NCI-H2171 treated with DMSO at 0.1 percent for 48 hours (cell line): ENCODE results near the gene SLAMF8.

Source experiments
- DNase-seq: peaks from one replicate; lab custom pipeline; 2025; lab: John Stamatoyannopoulos, UW

Gene SLAMF8

DNA sequence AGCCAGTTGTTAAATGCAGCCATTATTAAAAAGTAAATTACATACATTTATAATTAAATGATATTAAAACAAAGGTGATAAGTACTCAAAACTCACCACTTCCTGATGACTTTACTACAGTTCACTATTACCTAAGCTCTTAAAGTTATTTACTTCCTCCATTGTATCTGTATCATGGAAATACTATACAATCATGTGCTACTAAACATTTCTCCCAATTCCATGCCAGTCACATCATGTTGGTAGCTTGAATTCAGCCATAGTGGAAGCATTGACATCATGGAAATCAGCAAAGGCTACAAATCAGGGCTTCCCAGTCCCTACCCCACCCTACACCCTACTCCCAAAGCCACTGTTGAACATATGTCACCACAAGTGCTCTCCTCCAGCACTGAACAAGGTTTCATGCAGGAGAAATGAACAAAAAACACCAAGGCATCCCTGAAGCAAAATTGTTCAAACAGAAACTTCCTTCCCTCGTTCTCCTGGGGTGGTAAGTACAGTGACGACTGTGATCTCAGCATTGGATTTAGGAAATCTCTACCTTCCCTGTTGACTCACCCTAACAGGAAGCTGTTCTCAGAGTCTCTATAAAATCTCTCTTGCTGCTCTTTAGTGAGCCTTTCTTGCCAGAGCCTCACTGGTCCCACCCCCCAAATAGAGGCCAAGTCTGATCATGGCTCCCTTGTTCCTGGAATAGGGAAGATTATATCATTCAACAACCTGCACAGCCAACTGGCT is 23.1 kb downstream of the SLAMF8 start:
- no peak for DNase-seq

DNA sequence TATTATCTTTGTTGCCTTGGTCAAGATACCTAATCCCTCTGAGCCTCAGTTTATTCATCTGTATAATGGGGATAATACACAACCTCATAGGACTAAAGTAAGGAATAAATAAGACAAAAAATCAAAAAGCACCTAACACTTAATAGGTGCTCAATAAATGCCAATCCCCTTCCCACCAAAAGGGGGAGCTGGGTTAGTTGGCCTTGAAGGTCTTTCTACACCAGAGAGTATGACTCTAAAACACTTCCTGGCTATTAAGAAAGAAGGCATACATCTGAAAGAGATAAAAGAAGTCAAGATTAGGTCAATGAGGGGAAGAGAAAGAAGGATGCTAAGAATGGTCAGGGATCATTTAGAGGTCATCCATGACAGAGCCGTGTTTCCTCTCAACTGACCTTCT is 24.7 kb downstream of the SLAMF8 start:
- DNase-seq: no peak

DNA sequence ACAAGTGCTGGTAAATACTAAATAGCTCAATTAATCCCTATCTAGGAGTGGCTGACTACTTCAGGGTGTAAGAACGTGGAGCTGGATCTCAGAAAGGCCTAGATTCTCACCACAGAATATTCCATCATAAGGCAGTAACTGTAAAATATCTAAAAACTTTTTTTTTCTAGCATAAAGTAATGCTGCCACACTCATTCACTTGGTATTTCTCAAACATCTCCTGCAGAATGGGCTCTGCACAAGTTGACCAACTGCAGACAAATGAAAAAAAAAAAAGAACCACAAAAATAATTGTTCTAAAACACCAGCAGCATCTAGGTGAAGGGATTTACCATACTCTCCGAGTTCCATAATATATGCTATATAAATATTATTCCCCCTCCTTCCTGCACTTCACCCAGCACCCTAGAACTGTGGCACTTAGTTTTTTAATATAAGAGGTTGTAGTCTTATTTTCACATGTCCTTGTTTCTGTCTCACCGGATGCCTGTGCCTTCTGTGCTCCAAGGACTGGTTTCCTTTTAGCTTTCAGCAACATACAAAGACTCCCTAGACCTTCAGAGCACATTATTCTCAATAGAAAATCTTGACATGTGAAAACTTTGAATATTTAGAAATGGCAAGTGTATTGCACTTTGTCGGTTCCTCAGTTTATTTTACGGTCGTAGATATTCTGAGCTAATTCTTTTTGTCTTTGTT is 26.9 kb downstream of the SLAMF8 start:
- no peak for DNase-seq

DNA sequence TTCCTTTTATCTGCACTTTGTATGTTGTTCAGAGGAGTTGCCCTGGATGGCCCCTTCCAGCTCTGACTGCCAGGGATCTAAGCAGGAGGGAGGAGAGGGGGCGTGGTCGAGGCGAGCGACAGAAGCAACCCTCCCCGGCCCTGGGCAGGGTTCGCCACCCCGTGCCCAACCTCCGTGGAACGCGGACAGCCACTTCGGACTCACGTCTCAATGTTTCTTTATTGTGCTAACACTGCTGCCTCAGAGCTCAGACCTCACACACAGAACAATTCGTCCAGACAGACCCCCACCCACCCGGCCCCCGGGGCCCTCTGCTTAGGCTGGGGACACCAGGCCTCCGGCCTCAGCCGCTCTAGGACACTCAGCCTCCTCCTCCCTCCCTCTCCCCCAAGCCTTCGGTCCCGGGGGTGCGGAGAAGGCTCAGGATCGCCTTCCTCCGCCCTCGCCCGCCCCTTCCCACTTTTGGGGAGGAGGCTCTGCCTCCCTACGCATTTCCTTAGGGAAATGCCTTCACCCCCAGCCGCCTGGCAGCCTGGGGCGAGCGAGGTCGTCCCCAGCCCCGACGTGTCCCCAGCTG is 27.5 kb downstream of the SLAMF8 start:
- DNase-seq: peak; percentile 29

DNA sequence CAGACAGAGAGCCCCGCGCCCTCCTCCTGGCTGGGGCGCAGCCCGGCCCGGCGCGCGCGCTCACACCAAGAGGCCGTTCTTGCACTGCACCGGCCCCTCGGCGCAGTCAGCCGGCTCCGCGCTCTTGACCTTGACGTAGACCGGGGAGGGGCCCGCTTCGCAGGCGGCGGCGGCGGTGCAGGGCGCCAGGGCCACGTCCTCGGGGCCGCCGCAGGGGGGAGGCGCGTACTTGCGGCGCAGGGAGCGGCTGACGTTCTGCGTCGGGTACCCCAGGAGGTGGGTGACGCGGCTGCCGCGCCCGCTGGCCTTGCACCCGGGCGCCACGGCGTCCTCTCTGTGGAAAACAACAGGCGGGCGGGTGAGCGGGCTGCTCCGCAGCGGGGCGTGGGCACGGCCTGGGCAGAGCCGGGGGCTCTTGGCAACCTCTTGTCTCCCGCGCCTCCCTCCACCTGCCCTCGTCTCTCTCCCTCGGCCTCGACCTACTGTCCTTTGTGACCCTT is 28.1 kb downstream of the SLAMF8 start:
- DNase-seq: peak; percentile 74

DNA sequence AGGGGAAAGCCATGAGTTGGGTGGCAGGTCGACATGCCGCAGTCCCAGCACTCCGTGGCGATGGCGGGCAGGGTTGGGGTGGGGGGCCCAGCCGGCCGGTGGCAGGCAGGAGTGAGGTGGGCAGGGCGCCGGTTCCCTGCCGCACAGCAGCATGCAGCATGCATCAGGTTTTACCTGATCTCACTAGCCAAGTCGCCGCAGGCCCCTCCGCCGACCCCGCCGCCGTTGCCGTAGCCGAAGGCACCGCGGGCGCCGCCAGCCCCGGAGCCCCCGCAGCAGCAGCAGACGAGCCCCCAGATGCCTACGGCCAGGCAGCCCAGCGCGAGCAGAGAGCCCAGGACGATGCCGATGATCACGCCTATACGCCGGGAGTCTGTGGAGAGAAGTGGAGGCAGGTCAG is 29.0 kb downstream of the SLAMF8 start:
- DNase-seq: no peak

DNA sequence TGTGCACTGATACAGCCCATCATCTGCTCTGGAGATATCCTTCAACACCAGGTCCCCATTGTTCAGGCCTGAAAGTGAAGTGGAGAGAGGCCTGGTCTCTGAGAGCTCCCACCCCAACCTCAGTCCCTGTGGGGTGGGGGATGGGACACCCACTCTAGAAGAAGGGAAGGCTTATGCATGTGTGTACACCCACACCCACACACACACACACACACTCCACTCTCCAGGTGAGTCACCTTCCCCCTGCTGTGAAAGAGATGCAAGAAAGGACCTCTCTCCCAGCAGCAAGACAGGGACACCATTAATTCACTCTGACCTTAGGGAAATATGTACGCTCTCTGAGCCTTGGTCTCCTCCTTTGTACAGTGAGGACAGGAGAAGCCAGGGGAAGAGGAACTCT is 29.9 kb downstream of the SLAMF8 start:
- no peak for DNase-seq

DNA sequence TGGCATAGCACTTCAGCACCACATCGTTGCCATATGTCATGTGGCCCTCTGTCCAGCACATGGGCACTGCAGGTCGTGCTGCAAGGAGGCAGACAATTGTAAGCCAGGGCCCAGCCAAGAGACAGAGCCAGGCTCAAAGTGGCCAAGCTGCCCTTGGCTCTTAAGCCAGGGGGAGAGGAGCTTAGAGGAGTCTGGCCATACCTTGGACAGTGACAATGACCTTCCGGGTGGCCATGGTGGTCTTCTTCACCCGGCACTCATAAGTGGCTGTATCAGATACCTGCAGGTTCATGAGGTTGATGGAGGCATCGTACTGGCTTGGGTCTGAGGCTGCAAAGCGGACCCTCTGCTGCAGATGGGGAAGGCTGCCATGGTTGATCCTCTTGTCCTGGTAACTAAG is 31.2 kb downstream of the SLAMF8 start:
- no peak for DNase-seq

DNA sequence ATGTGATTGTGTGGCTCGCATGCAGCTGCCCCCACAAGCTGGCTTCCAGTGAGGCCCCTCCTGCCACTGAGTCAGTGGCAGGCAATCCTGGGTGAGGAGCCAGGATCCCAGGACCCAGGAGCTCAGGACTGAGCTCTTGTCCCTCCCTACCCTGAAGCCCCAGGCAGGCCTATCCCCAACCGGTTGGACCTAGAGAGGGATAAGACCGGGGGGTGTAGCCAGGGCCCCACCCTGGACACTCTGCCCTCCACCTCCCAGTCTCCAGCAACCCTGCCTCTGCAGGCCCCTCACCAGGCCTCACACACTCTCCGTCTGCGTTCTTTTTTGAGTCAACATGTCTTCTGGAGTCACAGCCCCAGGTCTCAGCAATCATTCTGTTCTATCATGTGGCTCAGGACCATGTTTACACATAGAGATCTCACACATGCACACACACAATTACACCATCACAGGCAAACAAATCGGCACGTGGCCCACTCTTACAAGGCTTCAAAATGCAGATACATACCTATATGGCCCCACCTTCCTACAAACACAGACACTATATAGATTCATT is 33.2 kb downstream of the SLAMF8 start:
- DNase-seq: no peak

DNA sequence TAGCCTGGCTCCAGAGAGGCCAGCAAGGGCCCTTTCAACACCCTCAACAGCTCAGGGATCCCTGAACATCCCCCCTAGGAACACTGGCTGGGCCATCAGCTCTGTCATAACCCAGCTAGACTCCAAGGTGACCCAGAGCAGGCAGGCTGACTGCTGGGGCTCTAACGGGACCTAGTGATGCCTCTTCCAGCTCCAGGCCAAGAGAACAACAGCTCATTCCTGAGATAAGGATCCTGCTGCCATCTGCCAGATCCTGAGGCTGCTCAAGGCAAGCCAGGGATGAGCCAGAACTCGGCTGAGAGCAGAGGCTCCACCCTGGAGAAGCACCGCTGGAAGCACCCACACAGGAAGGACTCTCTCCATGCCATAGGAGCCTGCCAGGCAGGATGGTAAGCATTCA is 33.8 kb downstream of the SLAMF8 start:
- DNase-seq: peak; percentile 45

DNA sequence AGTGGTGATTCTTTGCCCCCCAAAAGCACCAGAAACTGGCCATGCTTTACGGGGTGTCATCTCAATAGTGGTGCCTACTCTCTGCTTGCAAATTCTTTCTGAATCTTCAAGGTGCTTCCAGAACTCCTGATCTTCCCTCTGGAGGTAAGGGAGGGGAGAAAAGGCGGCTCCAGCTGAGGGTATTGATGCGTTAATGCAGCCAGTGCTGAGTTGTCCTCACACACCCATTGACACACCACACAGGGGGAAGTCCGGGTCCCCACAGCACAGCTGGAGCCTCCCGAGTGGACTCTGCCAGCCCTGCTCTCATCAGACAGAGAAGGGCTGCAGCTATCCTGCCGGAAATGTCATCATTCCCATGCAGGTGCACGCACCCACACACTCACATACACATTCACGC is 34.5 kb downstream of the SLAMF8 start:
- DNase-seq: no peak

DNA sequence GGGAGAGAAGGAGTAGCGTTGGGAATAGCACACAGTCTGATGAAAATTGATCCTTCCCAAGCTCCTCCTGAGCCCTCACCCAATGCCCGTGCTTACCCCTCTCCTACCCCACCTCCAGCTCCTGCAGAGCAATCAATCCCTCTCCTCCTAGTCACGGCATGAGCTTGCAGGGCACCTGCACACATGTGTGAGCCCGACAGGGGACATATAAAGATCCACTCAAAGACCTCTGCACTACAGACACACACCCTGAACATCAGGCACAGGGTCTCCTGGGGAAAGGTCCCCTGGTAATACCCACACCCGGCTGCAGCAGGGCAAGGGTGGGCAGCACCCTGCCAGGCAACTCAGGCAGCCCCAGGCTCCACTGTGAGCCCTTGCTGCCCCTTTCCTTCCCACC is 35.4 kb downstream of the SLAMF8 start:
- DNase-seq: peak; percentile 8

DNA sequence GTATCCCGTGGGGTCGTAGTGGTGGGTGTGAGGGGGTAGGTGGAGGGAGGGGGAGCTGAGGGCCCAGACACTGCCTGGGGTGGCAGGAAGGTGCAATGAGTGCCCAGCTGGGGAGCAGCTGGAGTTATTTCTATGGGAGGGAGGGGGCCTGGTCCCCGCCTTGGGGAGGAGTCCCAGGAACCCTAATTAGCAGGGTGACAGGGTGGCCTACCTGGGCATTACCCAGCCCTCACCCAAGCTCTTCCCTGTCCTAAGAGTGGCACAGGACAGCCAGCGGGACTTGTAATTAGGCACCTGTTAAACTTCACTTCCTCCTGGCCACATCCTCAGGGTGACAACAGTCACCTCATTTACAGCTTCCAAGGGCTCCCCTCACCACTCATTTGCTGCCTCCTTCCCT is 35.9 kb downstream of the SLAMF8 start, which contains the start of gene VSIG8:
TSS of gene VSIG8 (minus strand) at position 101 of the 400 bp plus-strand sequence. CDS start 136 bp downstream, outside the sequence.
- no peak for DNase-seq

DNA sequence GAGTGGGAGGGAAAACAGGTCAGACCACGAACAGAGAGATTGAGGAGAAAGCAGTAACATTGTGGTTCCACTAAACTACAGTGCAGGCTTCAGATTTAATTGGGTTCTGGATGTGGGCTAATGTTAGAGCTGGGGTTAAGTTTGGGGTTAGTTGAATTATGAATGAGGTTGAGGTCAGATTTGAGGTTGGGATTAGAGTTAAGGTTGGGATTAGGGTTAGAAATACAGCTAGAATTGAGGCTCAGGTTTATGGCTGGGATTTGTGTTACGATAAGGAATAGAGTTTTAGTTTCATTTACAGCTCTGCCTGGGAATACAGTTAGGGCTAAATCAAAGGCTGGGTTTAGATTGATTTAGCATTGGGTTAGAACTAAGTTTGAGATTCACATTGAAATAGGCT is 37.6 kb downstream of the SLAMF8 start:
- DNase-seq: no peak

DNA sequence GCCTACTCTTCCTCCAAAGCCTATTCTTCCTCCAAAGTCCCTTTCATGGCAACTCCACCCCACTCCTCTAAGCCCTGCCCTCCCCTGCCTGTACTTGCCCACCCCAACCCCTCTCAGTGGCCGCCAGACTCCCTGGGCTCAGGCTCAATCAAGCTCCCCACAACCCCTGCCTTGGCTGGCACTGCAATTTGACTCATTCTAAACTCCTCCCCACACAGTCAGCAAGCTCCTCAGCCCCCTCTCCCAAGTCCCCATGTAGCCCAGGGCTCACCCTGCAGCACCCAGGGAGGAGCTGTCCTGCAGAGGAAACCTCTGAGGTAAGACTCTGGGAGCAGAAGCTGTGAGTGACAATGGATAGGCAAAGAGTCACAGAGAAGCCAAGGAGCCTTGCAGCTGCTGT is 39.4 kb downstream of the SLAMF8 start:
- DNase-seq: no peak

DNA sequence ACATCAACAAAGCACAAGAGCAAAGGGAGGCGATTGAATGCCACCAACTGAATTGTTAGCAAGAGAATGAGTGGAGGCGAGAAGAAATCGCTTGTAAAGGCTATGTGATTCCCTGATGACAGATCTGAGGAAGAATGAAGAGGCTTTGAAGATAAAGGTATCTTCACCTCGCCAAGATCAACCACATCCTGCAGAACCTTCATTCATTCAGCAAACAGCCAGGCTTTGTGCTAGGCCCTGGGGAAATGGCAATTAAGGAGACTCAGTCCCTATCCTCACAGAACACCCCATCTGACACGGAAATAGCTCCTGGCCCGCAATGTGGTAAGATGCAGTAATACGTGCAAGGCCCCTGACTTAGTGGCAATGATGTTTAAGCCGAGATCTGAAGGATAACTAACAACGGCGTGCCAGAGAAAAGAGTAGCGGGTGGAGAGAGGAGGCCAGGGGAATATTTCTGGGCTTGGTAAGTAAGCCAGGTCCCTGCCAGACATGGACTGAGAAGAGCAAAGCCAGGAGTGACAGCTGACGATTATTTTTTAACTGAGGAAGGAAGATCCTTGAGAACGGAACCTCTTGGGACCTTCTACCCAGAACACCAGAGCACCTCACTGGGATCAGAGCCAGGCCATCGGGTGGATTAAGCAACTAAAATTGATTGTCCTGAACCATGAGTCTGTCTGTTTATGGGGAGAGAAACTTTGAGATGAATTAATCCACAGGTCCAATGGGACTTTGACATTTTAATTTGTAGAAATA is 40.4 kb downstream of the SLAMF8 start:
- peak; percentile 60 for DNase-seq

DNA sequence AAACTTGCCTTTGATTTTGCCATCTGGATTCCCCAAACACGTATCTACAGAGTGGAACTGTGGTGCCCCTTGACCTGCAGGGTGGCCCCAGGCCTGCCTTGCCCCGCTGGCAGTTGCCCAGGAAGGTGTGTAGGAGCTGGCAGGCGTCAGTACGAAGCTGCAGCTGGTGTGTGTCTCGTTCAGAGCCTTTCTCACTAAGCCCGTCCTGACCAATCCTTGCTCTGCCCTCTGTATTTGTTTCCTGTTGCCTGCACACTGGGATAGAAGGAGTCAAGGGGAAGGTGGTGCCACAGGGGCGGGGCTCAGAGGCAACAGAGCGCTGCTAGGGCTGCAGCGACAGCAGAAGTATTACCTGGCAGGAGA is 41.0 kb downstream of the SLAMF8 start:
- peak; percentile 91 for DNase-seq

DNA sequence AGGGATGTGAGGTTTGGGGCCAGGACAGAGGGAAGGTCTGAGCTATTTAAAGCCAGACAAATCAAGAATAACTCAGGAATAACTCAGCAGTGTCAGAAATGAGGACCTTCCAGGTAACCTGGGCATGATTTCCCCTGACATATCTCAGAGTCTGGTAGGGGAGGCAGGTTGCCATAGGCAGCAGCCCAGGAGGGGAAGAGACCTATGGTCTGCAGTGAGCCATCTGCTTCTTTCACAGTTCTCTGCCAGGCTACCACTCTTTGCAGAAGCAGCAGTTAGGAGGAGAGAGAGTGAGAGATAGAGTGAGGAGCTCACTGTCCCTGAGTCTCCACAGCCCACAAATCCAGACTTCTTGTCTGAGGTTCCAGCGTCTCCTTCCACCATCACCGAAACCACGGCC is 42.1 kb downstream of the SLAMF8 start:
- DNase-seq: peak; percentile 62

DNA sequence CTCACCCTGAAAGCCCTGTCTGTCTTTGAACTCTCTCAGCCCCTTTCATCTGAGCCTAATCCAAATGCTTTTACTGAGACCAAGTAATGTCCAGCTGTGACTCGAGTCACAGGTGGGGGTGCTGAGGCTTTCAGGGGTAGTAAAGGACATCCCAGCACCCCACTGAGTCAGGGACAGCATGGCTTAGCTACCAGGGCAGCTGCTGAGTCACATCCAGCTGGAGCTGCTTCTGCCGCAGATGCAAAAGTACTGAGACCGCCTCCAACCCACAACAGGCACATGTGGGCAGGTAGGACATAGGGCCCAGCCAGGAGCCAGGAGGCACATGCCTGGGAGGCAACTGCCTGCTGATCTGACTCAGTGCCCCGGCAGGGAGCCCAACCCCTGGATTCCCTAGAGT is 42.5 kb downstream of the SLAMF8 start:
- peak; percentile 21 for DNase-seq

DNA sequence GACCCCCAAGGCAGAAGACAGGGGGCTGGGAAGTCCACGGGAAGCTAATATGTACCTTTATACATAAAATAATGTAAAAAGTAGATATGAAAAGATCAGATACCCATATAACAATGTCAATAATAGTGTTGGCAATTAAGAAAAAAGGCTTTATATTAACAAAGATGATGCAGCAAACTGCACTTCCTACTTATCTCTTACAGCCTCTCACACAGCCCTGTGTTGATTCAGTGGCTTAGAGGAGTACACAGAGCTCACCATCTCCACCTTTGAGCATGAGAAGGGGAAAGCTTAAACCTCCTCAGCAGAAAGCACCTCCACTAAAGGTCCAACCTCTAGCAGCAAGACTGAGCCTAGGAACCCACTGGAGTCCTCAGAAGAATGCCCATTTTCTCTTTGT is 42.9 kb downstream of the SLAMF8 start:
- no peak for DNase-seq

DNA sequence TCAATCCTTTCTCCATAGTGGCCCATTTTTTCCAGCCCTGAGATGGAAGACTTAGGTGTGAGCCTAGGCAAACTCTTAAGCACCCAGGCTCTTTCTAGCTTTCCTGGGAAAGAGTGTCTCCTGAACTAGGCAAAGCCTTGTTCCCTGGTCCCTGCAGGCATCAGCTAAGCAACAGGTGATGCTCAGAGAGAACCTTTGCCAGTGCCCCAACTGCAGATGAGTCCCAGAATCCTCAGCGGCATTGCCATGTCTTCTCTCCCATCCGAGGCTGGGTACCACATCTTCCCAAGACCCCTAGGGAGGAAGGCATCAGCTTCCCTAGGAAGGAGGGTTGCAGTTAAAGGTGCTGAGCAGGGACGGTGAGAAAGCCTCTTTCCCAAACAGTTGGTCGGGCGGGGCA is 44.0 kb downstream of the SLAMF8 start:
- no peak for DNase-seq

DNA sequence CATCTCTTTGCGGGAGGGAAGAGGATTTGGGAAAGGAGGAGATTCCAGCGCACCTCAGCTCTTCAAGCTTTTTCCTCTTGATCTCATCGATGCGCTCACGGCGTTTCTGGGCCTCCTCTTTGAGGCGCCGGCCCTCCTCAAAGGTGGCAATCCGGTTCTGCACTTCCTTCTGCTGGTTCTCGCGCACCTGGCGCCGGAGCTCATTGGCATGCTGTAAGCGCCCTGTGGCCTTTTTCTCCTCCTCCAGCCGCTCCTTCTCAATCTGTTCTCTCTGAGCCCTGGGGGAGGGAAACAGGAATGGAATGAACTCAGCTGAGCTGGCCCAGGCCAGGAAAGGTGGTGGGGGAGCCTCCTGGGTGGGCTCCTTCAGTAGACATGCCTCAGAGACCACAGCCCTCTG is 46.2 kb downstream of the SLAMF8 start:
- no peak for DNase-seq
